Stimulated activated CD4-positive, alpha-beta T cell treated with anti-CD3 and anti-CD28 coated beads, Interleukin-15, amount 100 ng/mL, for 1 hour (primary cell): ENCODE data around the gene COG1.
A peak's percentile ranks its signal among the peaks of the same experiment; 100 is the strongest.

Source experiments
- DNase-seq, 2 donors: peaks; one replicate each; pipeline ENCODE4 v3.0.0-alpha.2; 2020; ENCODE audit warnings: low read depth in 1 of 2, low spot score in 1 of 2

The COG1 gene

GRCh38 chr17:73170324-73170723 lies 22.5 kb upstream of the COG1 start:
- no peak for DNase-seq

- no peak for DNase-seq
Measured at GRCh38 chr17:73172252-73172651, 20.6 kb upstream of the COG1 start.

GRCh38 chr17:73174126-73174525 lies 18.7 kb upstream of the COG1 start:
- DNase-seq: no peak

GRCh38 chr17:73175962-73176565 lies 16.8 kb upstream of the COG1 start:
- no peak for DNase-seq

- DNase-seq: no peak
Measured at GRCh38 chr17:73179387-73179786, 13.5 kb upstream of the COG1 start.

GRCh38 chr17:73179878-73180277 lies 13.0 kb upstream of the COG1 start:
- DNase-seq: no peak

- no peak for DNase-seq
Measured at GRCh38 chr17:73182616-73183310, 10.1 kb upstream of the COG1 start.

- DNase-seq: no peak
Measured at GRCh38 chr17:73184136-73184993, 8.5 kb upstream of the COG1 start.

GRCh38 chr17:73186283-73187050 lies 6.4 kb upstream of the COG1 start:
- DNase-seq: no peak

GRCh38 chr17:73187203-73187769 lies 5.6 kb upstream of the COG1 start:
- no peak for DNase-seq

GRCh38 chr17:73188011-73188410 lies 4.8 kb upstream of the COG1 start:
- no peak for DNase-seq

GRCh38 chr17:73189417-73190099 lies 3.3 kb upstream of the COG1 start:
- no peak for DNase-seq

- DNase-seq: peak; percentile 26 to 49
Measured at GRCh38 chr17:73191443-73192205, 1.2 kb upstream of the COG1 start.

- peak in 1 of 2 donors; percentile 48 for DNase-seq
Measured at GRCh38 chr17:73192206-73192893, 505 bp upstream of the COG1 start.

GRCh38 chr17:73194514-73195222 lies 1.8 kb downstream of the COG1 start:
- DNase-seq: no peak

GRCh38 chr17:73196500-73196899 lies 3.6 kb downstream of the COG1 start:
- no peak for DNase-seq

GRCh38 chr17:73197161-73197560 lies 4.3 kb downstream of the COG1 start:
- no peak for DNase-seq

- no peak for DNase-seq
Measured at GRCh38 chr17:73198201-73198929, 5.5 kb downstream of the COG1 start.
